H1 (cell line): Measurements from ENCODE around the gene RAB35. TPM values are rescaled to one million over a fixed set of nuclear protein-coding genes. Genes with fewer than 3 reads are reported as not detected.

ENCODE experiments used
- CTCF ChIP-seq, 3 experiments: IDR thresholded peaks; 1 replicate in 2 of 3; 2 replicates in 1 of 3; pipeline versions ENCODE4 v1.5.1 to v1.6.1; 2011; ENCODE audit warnings: low read length in 3 of 3, mild to moderate bottlenecking in 3 of 3, inconsistent platforms in 2 of 3, low read depth in 1 of 3, moderate library complexity in 1 of 3; ENCODE audit not compliant: insufficient read depth in 1 of 3; ENCODE audit errors: control extremely low read depth in 1 of 3
- JUND ChIP-seq: IDR thresholded peaks from 2 replicates; pipeline ENCODE4 v1.6.1; 2011; ENCODE audit warnings: mild to moderate bottlenecking, improper control_type of control experiment, low read length
- RBBP5 ChIP-seq: IDR thresholded peaks from 2 replicates; pipeline ENCODE4 v1.7.1; 2012; ENCODE audit warnings: low read depth, mild to moderate bottlenecking, inconsistent platforms, low read length, moderate library complexity, borderline replicate concordance
- SIN3A ChIP-seq, 2 experiments: IDR thresholded peaks in 1 of 2; conservative IDR thresholded peaks in 1 of 2; 2 replicates each; pipeline ENCODE4 v1.6.1; 2011 to 2012; ENCODE audit warnings: low read length in 2 of 2, improper control_type of control experiment in 1 of 2, low read depth in 1 of 2, mild to moderate bottlenecking in 1 of 2
- polyA plus RNA-seq, 7 experiments: library from polyadenylated mRNA; depleted of rRNA in 3 of 7; stranded (reverse) in 5 of 7; unstranded in 2 of 7; fragments of >200 nt in 5 of 7; fragments of 200-250 nt in 2 of 7; gene quantifications; 1 replicate in 5 of 7; 2 replicates in 1 of 7; 4 replicates in 1 of 7; pipeline versions ENCODE4 v1.2.1 to v1.2.3, GENCODE V29; 2011 to 2013; ENCODE audit warnings: missing spikeins in 2 of 7, mixed read lengths in 2 of 7
- total RNA-seq: library from RNA; stranded (reverse); fragmentation: NEBNext Ultra II Directional; extraction: Animal tissue kit (Norgen Biotek cat#: 25700); gene quantifications from 2 replicates; pipeline ENCODE4 v1.2.1, GENCODE V29; 2021

Gene RAB35
- total and polyA plus RNA-seq, 2 of the 8 experiments (the other 6 are each of a cell fraction or from before 2014, with no cell fraction given), result 33.4 to 39.0 TPM

DNA sequence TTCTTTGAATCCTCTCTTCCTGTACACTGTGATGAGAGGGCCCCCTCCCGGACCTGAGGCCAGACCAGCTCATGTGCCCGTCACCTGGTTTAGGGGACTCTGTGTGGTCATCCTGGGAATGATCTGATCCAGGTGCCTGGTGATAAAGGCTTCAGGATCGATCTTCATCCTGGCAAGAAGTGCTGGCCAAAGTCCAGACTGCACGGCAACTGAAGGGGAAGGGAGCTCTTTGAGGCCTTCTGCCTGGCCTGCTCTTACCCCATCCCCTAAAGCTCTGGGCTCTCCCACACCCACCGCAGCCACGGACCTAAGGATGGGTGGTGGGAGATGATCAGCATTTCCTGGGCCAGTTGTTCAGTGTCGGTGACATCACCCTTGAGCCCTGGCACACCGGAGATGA is 46.2 kb upstream of the RAB35 start (continued):
- TF ChIP-seq SIN3A (conservative IDR thresholded peaks at IDR 0.05 in 1 of 2, IDR thresholded peaks at IDR 0.05 in 1 of 2; ENCODE audit: low read depth in 1 of 2, low read length in 2 of 2) (no peak), RBBP5 (no peak), CTCF (IDR thresholded peaks at IDR 0.05; ENCODE audit: control extremely low read depth in 1 of 3, insufficient read depth in 1 of 3, low read depth in 1 of 3, low read length in 3 of 3) (no peak), JUND (no peak)
